ENCODE data around the gene NLRP5. TPM values are rescaled to one million over a fixed set of nuclear protein-coding genes. Genes with fewer than 3 reads are reported as not detected.

The NLRP5 gene
- total RNA-seq, 6 donors from 2014 or later, result not detected

DNA sequence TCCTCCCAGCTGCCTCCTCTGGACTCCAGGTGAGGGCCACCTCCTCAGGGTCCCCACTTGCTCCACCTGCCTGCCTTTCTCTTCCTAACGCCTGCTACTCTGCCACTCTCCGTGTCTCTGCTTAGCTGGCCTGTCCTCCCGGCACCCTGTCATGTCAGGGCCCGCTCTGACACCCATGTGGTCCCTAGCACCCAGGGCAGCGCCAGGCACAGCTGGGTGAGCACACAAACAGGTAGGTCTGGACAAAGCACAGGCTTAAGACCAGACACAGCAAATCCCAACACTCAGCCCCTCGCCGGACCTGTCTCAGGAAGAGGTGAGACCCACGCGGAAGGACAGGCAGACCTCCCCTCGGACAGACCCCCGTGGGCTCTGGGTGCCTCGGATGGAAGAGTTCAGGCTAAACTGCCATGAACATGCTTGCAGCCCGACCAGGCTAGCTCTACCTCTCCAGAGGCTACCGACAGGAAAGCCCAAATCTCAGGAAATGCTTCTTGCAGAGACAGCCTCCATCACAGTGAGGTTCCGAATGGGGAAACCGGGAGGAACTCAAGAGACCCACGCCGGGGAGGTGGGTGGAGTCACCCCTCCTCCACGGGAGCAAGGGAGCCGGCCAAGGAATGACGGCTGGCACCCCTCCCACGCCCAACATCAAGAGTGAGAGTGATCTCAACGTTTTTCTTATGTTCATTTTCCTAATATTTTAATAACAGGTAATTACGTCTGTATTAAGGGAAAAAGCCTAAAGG is 122.0 kb downstream of the NLRP5 start:
- H3K4me3 ChIP-seq, result peak overlapping the region in 1 of 4 donors; percentile 14
- DNase-seq (no peak), ATAC-seq (ENCODE audit: low FRiP score in 2 of 2) (peak in 1 of 2 donors; percentile 41)
- no peaks in the 10 kb centered on the region for H3K9me3 ChIP-seq
- TF ChIP-seq CTCF (IDR thresholded peaks at IDR 0.05), result no peak
- TF ChIP-seq EP300 (IDR thresholded peaks at IDR 0.05), result no peak
- no peak for TF ChIP-seq POLR2AphosphoS5 (IDR thresholded peaks at IDR 0.05)
- TF ChIP-seq POLR2A (IDR thresholded peaks at IDR 0.05), result no peak
- no peaks in the 10 kb centered on the region for H3K36me3 ChIP-seq
- H3K27ac ChIP-seq, result peak overlapping the region in 3 of 4 donors; percentile 62 to 69 (median 67)
- no peaks in the 10 kb centered on the region for H3K27me3 ChIP-seq
- WGBS, 2 donors, result 31 to 38% methylated on average over 14 to 24 of the region's 24 CpGs
- peaks cover 83 to 93% (median 89%) of the 10 kb centered on the region in 4 donors for H3K4me1 ChIP-seq

- H3K4me1 ChIP-seq, result peaks cover 89 to 99% (median 94%) of the 10 kb centered on the region in 4 donors
- no peaks in the 10 kb centered on the region for H3K36me3 ChIP-seq
- H3K27ac ChIP-seq, result peak overlapping the region in 2 of 4 donors; percentile 21 to 62
- peak overlapping the region in 1 of 4 donors; percentile 14 for H3K4me3 ChIP-seq
- no peak for ATAC-seq (ENCODE audit: low FRiP score in 2 of 2)
- no peak for DNase-seq
- H3K27me3 ChIP-seq, result no peaks in the 10 kb centered on the region
- no peaks in the 10 kb centered on the region for H3K9me3 ChIP-seq
- no peak for TF ChIP-seq CTCF (IDR thresholded peaks at IDR 0.05)
- TF ChIP-seq POLR2A (IDR thresholded peaks at IDR 0.05), result no peak
- no peak for TF ChIP-seq EP300 (IDR thresholded peaks at IDR 0.05)
- no peak for TF ChIP-seq POLR2AphosphoS5 (IDR thresholded peaks at IDR 0.05)
- 41 to 49% methylated on average over 13 of the region's 13 CpGs for WGBS, 2 donors
These were observed 122.7 kb downstream of the NLRP5 start for GRCh38 chr19:56109226-56109625.

DNA sequence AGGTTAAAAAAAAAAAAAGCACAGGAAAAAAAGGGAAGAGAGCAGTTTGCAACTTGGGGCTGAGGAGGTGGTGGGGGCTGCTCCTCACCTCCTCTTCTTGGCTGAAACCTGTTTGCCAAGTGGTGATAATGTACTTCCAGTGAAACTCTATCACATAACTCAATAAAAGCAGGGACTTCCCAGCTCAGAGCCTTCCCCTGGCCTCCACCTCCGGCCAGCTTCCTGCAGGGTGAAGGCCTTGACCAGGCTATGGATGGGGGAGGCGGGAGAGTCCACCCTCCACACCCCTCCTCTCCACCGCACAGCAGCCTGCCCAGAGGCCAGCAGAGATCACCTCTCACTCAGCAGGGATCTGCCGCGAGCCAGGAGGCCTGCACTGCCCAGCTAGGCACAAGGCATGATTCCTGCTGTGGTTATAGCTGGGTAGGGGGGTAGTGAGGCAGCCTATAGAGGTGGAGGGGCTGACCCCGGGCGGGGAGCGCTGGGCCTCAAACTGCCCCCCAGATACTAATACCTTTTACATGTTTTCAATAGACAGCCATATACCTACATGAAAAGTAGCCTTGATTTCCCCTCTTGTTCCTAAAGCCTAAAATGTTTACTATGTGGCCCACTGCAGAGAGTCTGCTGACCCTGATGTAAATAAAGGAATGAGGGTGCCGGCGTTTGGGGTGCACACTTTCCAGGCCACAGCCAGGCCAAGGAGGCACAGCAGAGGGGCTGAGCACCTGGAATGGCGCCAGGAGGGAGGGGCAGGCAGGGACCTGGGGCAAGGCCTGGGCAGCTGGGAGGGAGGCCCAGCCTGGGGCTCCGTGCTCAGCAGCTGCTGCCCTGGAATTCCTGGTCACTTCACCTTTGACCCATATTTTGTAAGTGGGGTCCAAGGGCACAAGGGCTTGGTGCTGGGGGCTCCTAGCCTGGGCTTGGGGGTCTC is 124.2 kb downstream of the NLRP5 start:
- Histone ChIP-seq H3K4me1 (peaks cover 90 to 100% (median 91%) of the 10 kb centered on the region in 4 donors), H3K9me3 (no peaks in the 10 kb centered on the region), H3K27me3 (no peaks in the 10 kb centered on the region), H3K27ac (peak overlapping the region; percentile 71 to 84 (median 82)), H3K4me3 (peak overlapping the region in 2 of 4 donors; percentile 6 to 8), H3K36me3 (peaks cover 0 to 4% (median 0%) of the 10 kb centered on the region in 4 donors)
- DNase-seq (peak; percentile 68 to 84), ATAC-seq (ENCODE audit: low FRiP score in 2 of 2) (peak; percentile 34 to 70)
- 24 to 32% methylated on average over 9 to 12 of the region's 12 CpGs for WGBS, 2 donors
- TF ChIP-seq EP300 (IDR thresholded peaks at IDR 0.05), result peak in 1 of 4 donors; percentile 16
- TF ChIP-seq POLR2A (IDR thresholded peaks at IDR 0.05), result no peak
- peak; percentile 36 to 38 for TF ChIP-seq POLR2AphosphoS5 (IDR thresholded peaks at IDR 0.05)
- no peak for TF ChIP-seq CTCF (IDR thresholded peaks at IDR 0.05)

Small RNA genes lying within 50 kb of the gene (small RNA-seq; reads per million reads assigned to genes)
- 0 reads per million in 4 donors for gene RF00019

Other genes starting within 250 kb of the NLRP5 start
- not detected for gene NLRP9, start 248.4 kb upstream of the NLRP5 start, total RNA-seq
- gene RFPL4A, start 227.7 kb upstream of the NLRP5 start, total RNA-seq, result not detected
- gene RFPL4AL1, start 217.7 kb upstream of the NLRP5 start, total RNA-seq, result not detected
- gene NLRP11, start 154.8 kb upstream of the NLRP5 start, total RNA-seq, result not detected
- not detected for gene NLRP4, start 150.2 kb upstream of the NLRP5 start, total RNA-seq
- gene NLRP13, start 54.4 kb upstream of the NLRP5 start, total RNA-seq, result not detected
- not detected for gene NLRP8, start 38.9 kb upstream of the NLRP5 start, total RNA-seq
- 10 to 100 TPM; 20.5 to 45.4 (median 35.8) TPM for gene ZNF787, start 134.5 kb downstream of the NLRP5 start, total RNA-seq
- gene ZNF444, start 154.5 kb downstream of the NLRP5 start, total RNA-seq, result 100 to 1,000 TPM in 2 of 6 donors, 10 to 100 TPM in 4; 29.2 to 131 (median 61.3) TPM
- not detected for gene GALP, start 189.2 kb downstream of the NLRP5 start, total RNA-seq
- gene ZSCAN5B, start 211.0 kb downstream of the NLRP5 start, total RNA-seq, result not detected
- gene ZSCAN5C, start 215.5 kb downstream of the NLRP5 start, total RNA-seq, result not detected